ENCODE measurements around the gene ATP11A. TPM values are rescaled to one million over a fixed set of nuclear protein-coding genes. Genes with fewer than 3 reads are reported as not detected.

ATP11A gene
- total RNA-seq, 3 donors from 2014 or later = 15.5 to 28.7 (median 19.4) TPM

DNA sequence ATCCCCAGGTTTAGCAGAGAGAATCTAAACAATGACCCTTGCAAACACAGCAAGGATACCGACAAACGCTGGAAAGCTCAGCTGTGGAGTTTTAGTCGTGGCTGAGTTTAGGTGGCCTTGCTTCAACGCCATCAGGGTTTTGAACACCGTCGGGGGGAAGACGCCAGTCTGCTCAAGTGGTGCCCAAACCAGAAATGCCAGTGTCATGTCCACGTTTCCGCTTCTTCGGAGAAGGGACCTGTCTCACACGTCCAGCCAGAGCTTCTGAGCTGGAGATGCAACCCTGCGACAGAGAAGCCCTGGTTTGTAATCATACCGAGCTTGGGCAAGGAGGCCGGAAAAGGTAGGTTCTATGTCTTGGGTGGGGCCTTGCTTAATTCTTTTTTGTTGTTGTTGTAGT lies 42.6 kb upstream of the ATP11A start:
- no peak overlapping the region for H3K4me3 ChIP-seq
- no peaks in the 10 kb centered on the region for H3K36me3 ChIP-seq (ENCODE audit: low read depth)
- ATAC-seq (no peak), DNase-seq (no peak)
- no peaks in the 10 kb centered on the region for H3K9me3 ChIP-seq
- H3K4me1 ChIP-seq (ENCODE audit: low read depth) = no peaks in the 10 kb centered on the region
- TF ChIP-seq, protein P1, sequence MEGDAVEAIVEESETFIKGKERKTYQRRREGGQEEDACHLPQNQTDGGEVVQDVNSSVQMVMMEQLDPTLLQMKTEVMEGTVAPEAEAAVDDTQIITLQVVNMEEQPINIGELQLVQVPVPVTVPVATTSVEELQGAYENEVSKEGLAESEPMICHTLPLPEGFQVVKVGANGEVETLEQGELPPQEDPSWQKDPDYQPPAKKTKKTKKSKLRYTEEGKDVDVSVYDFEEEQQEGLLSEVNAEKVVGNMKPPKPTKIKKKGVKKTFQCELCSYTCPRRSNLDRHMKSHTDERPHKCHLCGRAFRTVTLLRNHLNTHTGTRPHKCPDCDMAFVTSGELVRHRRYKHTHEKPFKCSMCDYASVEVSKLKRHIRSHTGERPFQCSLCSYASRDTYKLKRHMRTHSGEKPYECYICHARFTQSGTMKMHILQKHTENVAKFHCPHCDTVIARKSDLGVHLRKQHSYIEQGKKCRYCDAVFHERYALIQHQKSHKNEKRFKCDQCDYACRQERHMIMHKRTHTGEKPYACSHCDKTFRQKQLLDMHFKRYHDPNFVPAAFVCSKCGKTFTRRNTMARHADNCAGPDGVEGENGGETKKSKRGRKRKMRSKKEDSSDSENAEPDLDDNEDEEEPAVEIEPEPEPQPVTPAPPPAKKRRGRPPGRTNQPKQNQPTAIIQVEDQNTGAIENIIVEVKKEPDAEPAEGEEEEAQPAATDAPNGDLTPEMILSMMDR (IDR thresholded peaks at IDR 0.05) = no peak
- intact Hi-C loops (cut with DNase I, micrococcal nuclease) = no loop called here

DNA sequence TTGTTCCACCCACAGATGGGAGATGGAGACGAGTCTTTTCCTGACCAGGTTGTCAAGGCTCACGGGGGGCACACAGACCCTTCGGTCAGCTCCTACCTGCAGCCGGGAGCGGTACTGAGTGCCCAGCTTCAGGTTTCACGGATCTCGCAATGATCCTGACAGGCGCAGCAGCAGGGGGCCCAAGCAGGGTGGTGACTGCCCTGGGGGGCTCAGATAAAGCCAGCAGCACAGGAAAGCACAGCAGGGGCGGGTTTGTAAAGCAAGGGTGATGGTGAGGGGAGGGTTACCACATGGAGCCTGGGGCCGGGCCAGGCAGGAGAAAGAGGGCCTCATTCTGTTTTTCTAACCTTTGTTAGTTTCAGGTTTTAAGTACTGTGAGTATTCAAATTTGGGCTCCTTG lies 41.7 kb upstream of the ATP11A start:
- intact Hi-C loops (cut with DNase I, micrococcal nuclease) = no loop called here
- TF ChIP-seq, protein P1 (IDR thresholded peaks at IDR 0.05) = no peak
- H3K9me3 ChIP-seq = no peaks in the 10 kb centered on the region

DNA sequence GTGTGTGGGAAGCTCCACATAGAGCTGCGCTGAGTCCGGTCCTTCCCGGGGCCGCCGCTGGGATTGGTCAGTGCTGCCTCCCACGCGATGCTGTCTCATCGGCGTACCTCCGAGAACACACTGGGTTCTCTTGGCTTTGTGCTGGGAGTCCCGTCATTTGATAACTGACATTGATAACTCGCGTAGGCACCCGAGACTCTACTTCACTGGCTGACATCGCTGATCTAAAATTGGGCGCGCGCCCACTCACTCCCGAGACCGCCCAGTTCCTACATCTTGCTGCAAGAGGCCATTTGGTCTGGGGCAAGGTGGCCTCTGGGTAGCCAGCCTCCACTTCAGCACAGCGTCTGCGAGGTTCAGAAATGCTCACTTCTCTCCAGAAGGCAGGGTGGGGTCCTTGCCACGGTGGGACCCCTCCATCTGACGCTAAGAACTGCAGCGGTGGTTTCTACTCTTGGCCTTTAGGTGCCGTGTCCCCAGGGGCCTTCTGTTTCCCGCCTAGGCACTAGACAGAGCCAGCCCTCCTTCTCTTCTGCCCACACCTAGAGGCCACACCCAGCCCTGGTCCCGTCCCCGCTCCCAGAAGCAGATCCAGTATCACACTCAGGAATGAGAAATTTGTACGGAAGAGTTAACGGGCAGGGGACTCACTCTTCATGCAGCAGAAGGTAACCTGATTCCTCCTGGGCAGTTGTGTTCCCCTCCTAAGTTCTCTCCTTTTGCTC lies 40.7 kb upstream of the ATP11A start:
- no peak for DNase-seq
- intact Hi-C loops (cut with DNase I, micrococcal nuclease) = no loop called here
- Histone ChIP-seq H3K4me3 (no peak overlapping the region), H3K9me3 (no peaks in the 10 kb centered on the region), H3K4me1 (ENCODE audit: low read depth) (no peaks in the 10 kb centered on the region), H3K36me3 (ENCODE audit: low read depth) (no peaks in the 10 kb centered on the region)
- ATAC-seq = no peak
- TF ChIP-seq, protein P1 (IDR thresholded peaks at IDR 0.05) = no peak

More for the DNA sequence above, 41.7 kb upstream of the ATP11A start:
- H3K36me3 ChIP-seq (ENCODE audit: low read depth) = no peaks in the 10 kb centered on the region
- ATAC-seq (no peak), DNase-seq (no peak)
- no peaks in the 10 kb centered on the region for H3K4me1 ChIP-seq (ENCODE audit: low read depth)
- H3K4me3 ChIP-seq = no peak overlapping the region

DNA sequence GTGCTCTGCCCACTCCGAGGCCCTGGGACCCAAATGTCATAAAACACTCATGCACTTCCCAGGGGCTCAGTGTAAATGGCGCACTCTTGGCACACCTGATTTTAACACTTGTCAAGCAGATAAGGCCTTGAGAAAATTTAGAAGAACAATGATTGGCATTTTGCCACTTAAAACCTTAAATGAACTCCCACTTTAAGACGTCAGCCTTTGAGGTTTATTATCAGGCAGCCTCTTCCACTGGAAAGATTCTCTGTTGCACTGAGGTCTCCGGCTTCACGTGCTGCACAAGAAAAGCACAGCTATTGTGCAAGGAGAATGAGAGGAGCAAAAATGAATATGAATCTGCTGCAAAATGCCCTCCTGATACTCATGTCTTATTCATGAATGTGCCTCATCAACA lies 38.5 kb upstream of the ATP11A start:
- Histone ChIP-seq H3K4me3 (no peak overlapping the region), H3K4me1 (ENCODE audit: low read depth) (no peaks in the 10 kb centered on the region), H3K9me3 (no peaks in the 10 kb centered on the region), H3K36me3 (ENCODE audit: low read depth) (no peaks in the 10 kb centered on the region)
- DNase-seq (no peak), ATAC-seq (no peak)
- TF ChIP-seq, protein P1 (IDR thresholded peaks at IDR 0.05) = no peak
- intact Hi-C loops (cut with DNase I, micrococcal nuclease) = no loop called here

DNA sequence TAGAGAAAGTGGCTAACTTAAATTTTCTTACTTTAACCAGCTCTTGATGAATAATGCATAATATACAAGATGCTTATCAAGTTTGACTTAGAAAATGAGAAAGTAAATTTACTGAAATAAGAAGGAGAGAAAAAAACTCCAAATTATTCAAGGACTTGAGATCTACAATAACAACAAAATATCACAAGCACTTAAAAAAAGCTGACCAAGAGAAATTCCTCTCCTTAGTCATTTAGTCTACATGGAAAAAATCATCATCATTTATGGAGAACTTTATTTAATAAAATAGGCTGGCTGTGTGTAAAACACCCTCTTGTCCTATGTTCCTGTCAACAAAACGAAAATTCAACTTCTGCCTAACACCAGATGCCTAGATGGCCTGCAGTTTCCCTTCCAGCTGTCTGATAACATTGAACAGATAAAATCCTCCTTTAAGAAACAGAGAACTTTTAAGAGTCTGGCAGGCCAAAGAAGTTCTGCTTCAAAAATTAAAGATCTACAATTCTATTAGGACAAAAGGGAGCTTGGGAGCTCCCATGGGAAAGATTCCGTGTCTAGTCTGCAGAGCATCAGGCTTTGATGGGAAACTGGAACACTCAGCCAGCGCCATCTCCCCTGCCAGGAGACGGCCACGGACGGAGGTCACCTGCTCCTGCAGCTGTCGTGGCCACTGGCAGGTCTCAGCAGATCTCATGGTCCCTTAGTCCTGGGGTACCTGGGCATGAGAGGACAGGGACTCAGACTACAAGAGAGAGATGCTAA lies 37.9 kb upstream of the ATP11A start:
- ATAC-seq = no peak
- no peak for DNase-seq
- no peaks in the 10 kb centered on the region for H3K9me3 ChIP-seq
- H3K4me3 ChIP-seq = no peak overlapping the region
- TF ChIP-seq, protein P1 (IDR thresholded peaks at IDR 0.05) = no peak
- H3K4me1 ChIP-seq (ENCODE audit: low read depth) = no peaks in the 10 kb centered on the region
- intact Hi-C loops (cut with DNase I, micrococcal nuclease) = no loop called here
- no peaks in the 10 kb centered on the region for H3K36me3 ChIP-seq (ENCODE audit: low read depth)

All from mucosa of descending colon (tissue), 3 donors.